K562 (cell line): ENCODE results near the gene POLR1D. TPM values are rescaled to one million over a fixed set of nuclear protein-coding genes. Genes with fewer than 3 reads are reported as not detected.

Experiments
- ATAC-seq: fragments of 200-7000 bp; cut with Tn5 transposase; 3 replicates; pipeline ENCODE4 v1.9.1; 2020; ENCODE audit warnings: moderate library complexity
- BruUV-seq: library from RNA; stranded (reverse); fragments of 400-500 nt; replicated peaks from 2 replicates; lab custom pipeline; 2021; lab: Mats Ljungman, UMichigan
- CTCF ChIA-PET: fragments of 300-600 bp; formaldehyde crosslinking; extraction: SDS; loops from one replicate; lab custom pipeline; 2021; ENCODE audit warnings: low intra/inter-chr PET ratio; lab: Yijun Ruan, JAX
- POLR2A ChIA-PET: fragments of 300-600, 350-650 bp; sonication (Branson Sonifier 250); formaldehyde crosslinking; extraction: SDS; loops from one replicate; lab custom pipeline; 2021; ENCODE audit warnings: antibody characterized with exemption, inconsistent platforms; lab: Yijun Ruan, JAX
- DNase-seq, 4 experiments: peaks; one replicate each; pipeline versions ENCODE4 v3.0.0 to v3.0.0-alpha.2; 2011 to 2018; ENCODE audit warnings: low spot score in 3 of 4, mixed read lengths in 3 of 4; ENCODE audit errors: extremely low read depth in 1 of 4
- FAIRE-seq: peaks from 2 replicates; lab custom pipeline; 2011; peaks lifted over from hg19 to GRCh38; lab: Jason Lieb, UNC
- H2AFZ ChIP-seq: 2 replicates; pipeline ENCODE4 v1.6.0; 2011; ENCODE audit warnings: low read depth, low read length, control low read depth, inconsistent platforms
- H3K27ac ChIP-seq: fragments of 200-600 bp; 3 replicates; pipeline ENCODE4 v1.8.0; 2011; ENCODE audit warnings: low read depth, mild to moderate bottlenecking, control low read depth, inconsistent platforms, low read length, moderate library complexity, mixed read lengths; ENCODE audit errors: extremely low read depth
- H3K27me3 ChIP-seq, 2 experiments: fragments of 300-600 bp in 1 of 2; 2 replicates in 1 of 2; 3 replicates in 1 of 2; pipeline versions ENCODE4 v1.6.0 to v1.8.0; 2011; ENCODE audit warnings: inconsistent platforms in 2 of 2, low read length in 2 of 2, mild to moderate bottlenecking in 1 of 2, mixed read lengths in 1 of 2, moderate library complexity in 1 of 2; ENCODE audit not compliant: control insufficient read depth in 2 of 2, insufficient read depth in 2 of 2
- H3K36me3 ChIP-seq: fragments of 300-600 bp; 3 replicates; pipeline ENCODE4 v1.8.0; 2011; ENCODE audit warnings: mild to moderate bottlenecking, low read length, inconsistent platforms; ENCODE audit not compliant: control insufficient read depth, insufficient read depth
- H3K4me1 ChIP-seq, 2 experiments: fragments of 200-600 bp in 1 of 2; replicated peaks in 1 of 2; 2 replicates in 1 of 2; 3 replicates in 1 of 2; pipeline versions ENCODE4 v1.5.1 to v1.8.0; 2011; ENCODE audit warnings: inconsistent platforms in 2 of 2, low read length in 2 of 2, mild to moderate bottlenecking in 1 of 2, mixed read lengths in 1 of 2, moderate library complexity in 1 of 2; ENCODE audit not compliant: control insufficient read depth in 2 of 2, insufficient read depth in 2 of 2
- H3K4me2 ChIP-seq: 2 replicates; pipeline ENCODE4 v1.6.1; 2011; ENCODE audit warnings: low read length, control low read depth, inconsistent platforms, mixed read lengths; ENCODE audit not compliant: insufficient read depth
- H3K4me3 ChIP-seq: fragments of 200-600 bp; sonication (generic), shearing (Covaris generic); 2 replicates; pipeline ENCODE4 v1.5.1; 2016; ENCODE audit warnings: control low read depth, inconsistent platforms
- H3K79me2 ChIP-seq: fragments of 200-600 bp; 3 replicates; pipeline ENCODE4 v1.8.0; 2011; ENCODE audit warnings: low read length, inconsistent platforms; ENCODE audit not compliant: control insufficient read depth, insufficient read depth
- H3K9ac ChIP-seq, 2 experiments: 2 replicates each; pipeline versions ENCODE4 v1.6.0 to v1.6.1; 2011; ENCODE audit warnings: low read depth in 2 of 2, low read length in 2 of 2, control low read depth in 1 of 2, inconsistent platforms in 1 of 2, mild to moderate bottlenecking in 1 of 2, mixed read lengths in 1 of 2; ENCODE audit not compliant: insufficient read depth in 1 of 2
- H3K9me1 ChIP-seq: one replicate; pipeline ENCODE4 v1.6.0; 2011; ENCODE audit warnings: inconsistent platforms, mild to moderate bottlenecking, low read length, moderate library complexity; ENCODE audit not compliant: control insufficient read depth, insufficient read depth
- H3K9me3 ChIP-seq: replicated peaks from 2 replicates; pipeline ENCODE4 v1.5.1; 2011; ENCODE audit warnings: low read depth, low read length, inconsistent platforms; ENCODE audit not compliant: control insufficient read depth, insufficient read depth
- H4K20me1 ChIP-seq: replicated peaks from 2 replicates; pipeline ENCODE4 v1.6.1; 2011; ENCODE audit warnings: low read length, inconsistent platforms, mixed read lengths; ENCODE audit not compliant: control insufficient read depth, insufficient read depth
- CAMTA2 ChIP-seq: fragments of 250-450 bp; sonication (Bioruptor Pico); conservative IDR thresholded peaks from 2 replicates; pipeline ENCODE4 v1.5.1; 2022
- CHD4 ChIP-seq: fragments of 200-600 bp; sonication (generic); IDR thresholded peaks from 3 replicates; pipeline ENCODE4 v1.6.1; 2012; ENCODE audit warnings: low read depth, mild to moderate bottlenecking, mixed read lengths, low read length, inconsistent platforms; ENCODE audit not compliant: insufficient read depth, insufficient replicate concordance, poor library complexity, severe bottlenecking
- DNMT1 ChIP-seq: fragments of 450-650 bp; IDR thresholded peaks from 2 replicates; pipeline ENCODE4 v1.6.1; 2016; ENCODE audit warnings: antibody characterized with exemption, mild to moderate bottlenecking
- ERF ChIP-seq: fragments of 450-650 bp; formaldehyde crosslinking; IDR thresholded peaks from 2 replicates; pipeline ENCODE4 v1.4.0; 2020; ENCODE audit warnings: mild to moderate bottlenecking, mixed read lengths
- GATAD2A ChIP-seq: fragments of 450-650 bp; IDR thresholded peaks from 2 replicates; pipeline ENCODE4 v1.6.1; 2017
- HDAC1 ChIP-seq, 2 experiments: fragments of 450-650 bp; IDR thresholded peaks; 2 replicates each; pipeline ENCODE4 v1.6.1; 2016 to 2017; ENCODE audit warnings: inconsistent platforms in 1 of 2, mild to moderate bottlenecking in 1 of 2, moderate library complexity in 1 of 2
- LCOR ChIP-seq: sonication (generic); formaldehyde crosslinking; IDR thresholded peaks from 2 replicates; pipeline ENCODE4 v1.8.0; 2022; ENCODE audit warnings: mild to moderate bottlenecking, missing genetic modification reagents
- MYC ChIP-seq, 2 experiments: fragments of 250-450 bp in 1 of 2; sonication (Bioruptor Pico) in 1 of 2; IDR thresholded peaks; 2 replicates each; pipeline versions ENCODE4 v1.5.1 to v1.6.1; 2012 to 2021; ENCODE audit warnings: low read depth in 2 of 2, borderline replicate concordance in 1 of 2, improper control_type of control experiment in 1 of 2, low read length in 1 of 2, mild to moderate bottlenecking in 1 of 2, moderate library complexity in 1 of 2
- PML ChIP-seq: IDR thresholded peaks from 2 replicates; pipeline ENCODE4 v1.6.1; 2012; ENCODE audit warnings: low read length, inconsistent platforms
- POLR3G ChIP-seq: IDR thresholded peaks from 2 replicates; pipeline ENCODE4 v1.6.1; 2011; ENCODE audit not compliant: insufficient read length, insufficient replicate concordance; ENCODE audit errors: extremely low read depth
- RBM34 ChIP-seq: fragments of 200-400 bp; formaldehyde crosslinking; IDR thresholded peaks from 2 replicates; pipeline ENCODE4 v1.6.1; 2018; ENCODE audit warnings: low read length, borderline replicate concordance; ENCODE audit not compliant: insufficient read depth
- RREB1 ChIP-seq: fragments of 250-450 bp; sonication (Bioruptor Pico); IDR thresholded peaks from 2 replicates; pipeline ENCODE4 v1.4.0; 2020
- YBX1 ChIP-seq: fragments of 450-650 bp; IDR thresholded peaks from 2 replicates; pipeline ENCODE4 v1.7.1; 2016; ENCODE audit warnings: mild to moderate bottlenecking
- ZNF239 ChIP-seq: fragments of 250-450 bp; sonication (Bioruptor Pico); IDR thresholded peaks from 2 replicates; pipeline ENCODE4 v1.4.0; 2020; ENCODE audit warnings: mild to moderate bottlenecking
- ZNF408 ChIP-seq: fragments of 250-450 bp; sonication (Bioruptor Pico); IDR thresholded peaks from 2 replicates; pipeline ENCODE4 v1.4.0; 2020; ENCODE audit warnings: low read depth, mild to moderate bottlenecking, moderate library complexity
- ZNF668 ChIP-seq: fragments of 250-450 bp; sonication (Bioruptor Pico); IDR thresholded peaks from 2 replicates; pipeline ENCODE4 v1.8.0; 2022; ENCODE audit warnings: mild to moderate bottlenecking, inconsistent platforms
- ZNF717 ChIP-seq: fragments of 250-450 bp; sonication (Bioruptor Pico); IDR thresholded peaks from 2 replicates; pipeline ENCODE4 v1.5.0; 2021
- WGBS: fragments of 100-300 bp; shearing (Covaris generic); methylation state at CpG from one replicate; pipeline ENCODE4 v1.1.6; 2016; ENCODE audit warnings: low coverage, mixed read lengths; ENCODE audit not compliant: insufficient coverage; ENCODE audit errors: missing lambda C conversion rate; 5-methylcytosine and 5-hydroxymethylcytosine counted together
- in situ Hi-C: fragments of 300-500 bp; cut with MboI; formaldehyde crosslinking; loops from 4 replicates; pipeline ENCODE4 v1.15.0; 2018; ENCODE audit warnings: inconsistent platforms, mixed read lengths
- intact Hi-C: fragments of 100-400 bp; cut with micrococcal nuclease; formaldehyde crosslinking; loops from 2 replicates; pipeline ENCODE4 v1.14.2; 2022
- polyA plus RNA-seq, 8 experiments: library from polyadenylated mRNA; depleted of rRNA in 4 of 8; stranded (reverse) in 5 of 8; unstranded in 3 of 8; fragments of >200 nt; fragmentation: Nextera tagmentation in 2 of 8; fragmentation: Illumina TruSeq in 1 of 8; extraction: Ambion mirVana in 2 of 8; extraction: Trizol in 1 of 8; gene quantifications; 2 replicates each; pipeline versions ENCODE4 v1.2.1 to v1.2.3, GENCODE V29; 2011 to 2014; ENCODE audit warnings: inconsistent platforms in 1 of 8, missing spikeins in 1 of 8
- total RNA-seq, 7 experiments: library from RNA; depleted of rRNA in 6 of 7; stranded (reverse); fragments of >200 nt in 6 of 7; fragmentation: Illumina TruSeq in 2 of 7; extraction: Trizol in 2 of 7; gene quantifications; 2 replicates each; pipeline versions ENCODE4 v1.2.1 to v1.2.3, GENCODE V29; 2011 to 2021; ENCODE audit warnings: low replicate concordance in 1 of 7

POLR1D gene
- total and polyA plus RNA-seq, 9 of the 15 experiments (the other 6 are each of a cell fraction or from before 2014, with no cell fraction given) = 107 to 188 (median 145) TPM

GRCh38 chr13:27613628-27614027 is 8.1 kb upstream of the POLR1D start (continued):
- TF ChIP-seq RREB1 (CRISPR knock-in tag) (no peak), ERF (CRISPR knock-in tag) (no peak)

- Histone ChIP-seq H3K9me1 (no peaks in the 10 kb centered on the region), H3K27me3 (no peaks in the 10 kb centered on the region), H3K36me3 (peaks cover 2% of the 10 kb centered on the region; the same call in 2 of the 3 replicates), H2AFZ (no peak overlapping the region), H3K27ac (no peak overlapping the region), H4K20me1 (no peaks in the 10 kb centered on the region; the same call in 1 of the 2 replicates), H3K4me3 (no peak overlapping the region), H3K9me3 (no peaks in the 10 kb centered on the region), H3K9ac (no peak overlapping the region), H3K79me2 (peaks cover 35% of the 10 kb centered on the region), H3K4me1 (peaks cover 5 to 14% of the 10 kb centered on the region in 2 experiments; a peak in 3 of 5 replicates), H3K4me2 (no peak overlapping the region)
- ATAC-seq (no peak), DNase-seq (no peak), FAIRE-seq (no peak)
- intact Hi-C loops (no loop called here), in situ Hi-C loops (no loop called here)
- BruUV-seq = no TSS peak
- WGBS = 62% methylated on average over 3 of the region's 3 CpGs
- ChIA-PET CTCF (no interaction called here), POLR2A (no interaction called here)
- no peak for TF ChIP-seq CAMTA2 (CRISPR knock-in tag)
- no peak for TF ChIP-seq ZNF239
- no peak for TF ChIP-seq HDAC1 (IDR thresholded peaks at IDR 0.05)
- no peak for TF ChIP-seq ZNF408 (CRISPR knock-in tag)
- no peak for TF ChIP-seq PML
- TF ChIP-seq GATAD2A = no peak
- no peak for TF ChIP-seq YBX1
- no peak for TF ChIP-seq LCOR
- no peak for TF ChIP-seq CHD4
- no peak for TF ChIP-seq RBM34
- no peak for TF ChIP-seq POLR3G
- no peak for TF ChIP-seq ZNF668 (CRISPR knock-in tag)
- no peak for TF ChIP-seq DNMT1
- no peak for TF ChIP-seq ZNF717
- TF ChIP-seq MYC (IDR thresholded peaks at IDR 0.05; ENCODE audit: low read depth, low read length) = no peak
- no peak for TF ChIP-seq MYC (CRISPR knock-in tag; IDR thresholded peaks at IDR 0.05; ENCODE audit: borderline replicate concordance, low read depth)
Observed at GRCh38 chr13:27617881-27618321, 3.8 kb upstream of the POLR1D start.
